ENCODE measurements around the gene RAMP3. TPM values are rescaled to one million over a fixed set of nuclear protein-coding genes. Genes with fewer than 3 reads are reported as not detected.

The RAMP3 gene
- total RNA-seq, 1 donor from 2014 or later, result not detected

- peaks cover 5% of the 10 kb centered on the region for H3K27me3 Mint-ChIP-seq (ENCODE audit: unreplicated experiment)
- DNase-seq, result no peak
- no peak for TF ChIP-seq CTCF (IDR thresholded peaks at IDR 0.05; ENCODE audit: partially characterized antibody, unreplicated experiment)
Observed at GRCh38 chr7:45211066-45211465, 53.5 kb downstream of the RAMP3 start.

GRCh38 chr7:45211958-45212357 lies 54.4 kb downstream of the RAMP3 start:
- no peak for TF ChIP-seq CTCF (IDR thresholded peaks at IDR 0.05; ENCODE audit: partially characterized antibody, unreplicated experiment)
- H3K36me3 Mint-ChIP-seq (ENCODE audit: unreplicated experiment), result no peaks in the 10 kb centered on the region
- no peak overlapping the region for H3K4me3 Mint-ChIP-seq (ENCODE audit: unreplicated experiment)
- peaks cover 17% of the 10 kb centered on the region for H3K4me1 Mint-ChIP-seq (ENCODE audit: low read depth, unreplicated experiment)
- H3K27ac Mint-ChIP-seq (ENCODE audit: unreplicated experiment), result no peak overlapping the region
- DNase-seq, result no peak
- peaks cover 5% of the 10 kb centered on the region for H3K27me3 Mint-ChIP-seq (ENCODE audit: unreplicated experiment)
- H3K9me3 Mint-ChIP-seq (ENCODE audit: unreplicated experiment), result peaks cover 1% of the 10 kb centered on the region

More at GRCh38 chr7:45211066-45211465, 53.5 kb downstream of the RAMP3 start:
- Mint-ChIP-seq H3K36me3 (ENCODE audit: unreplicated experiment) (no peaks in the 10 kb centered on the region), H3K27ac (ENCODE audit: unreplicated experiment) (no peak overlapping the region), H3K9me3 (ENCODE audit: unreplicated experiment) (peaks cover 1% of the 10 kb centered on the region), H3K4me3 (ENCODE audit: unreplicated experiment) (no peak overlapping the region), H3K4me1 (ENCODE audit: low read depth, unreplicated experiment) (peaks cover 14% of the 10 kb centered on the region)

- H3K36me3 Mint-ChIP-seq (ENCODE audit: unreplicated experiment), result no peaks in the 10 kb centered on the region
- H3K27me3 Mint-ChIP-seq (ENCODE audit: unreplicated experiment), result peaks cover 5% of the 10 kb centered on the region
- no peak for DNase-seq
- peaks cover 17% of the 10 kb centered on the region for H3K4me1 Mint-ChIP-seq (ENCODE audit: low read depth, unreplicated experiment)
- no peak for TF ChIP-seq CTCF (IDR thresholded peaks at IDR 0.05; ENCODE audit: partially characterized antibody, unreplicated experiment)
- no peak overlapping the region for H3K27ac Mint-ChIP-seq (ENCODE audit: unreplicated experiment)
- H3K9me3 Mint-ChIP-seq (ENCODE audit: unreplicated experiment), result peaks cover 1% of the 10 kb centered on the region
- no peak overlapping the region for H3K4me3 Mint-ChIP-seq (ENCODE audit: unreplicated experiment)
Observed at GRCh38 chr7:45212606-45213005, 55.0 kb downstream of the RAMP3 start.

GRCh38 chr7:45215601-45216062 lies 58.0 kb downstream of the RAMP3 start:
- DNase-seq, result peak; percentile 67
- no peak for TF ChIP-seq CTCF (IDR thresholded peaks at IDR 0.05; ENCODE audit: partially characterized antibody, unreplicated experiment)
- peaks cover 5% of the 10 kb centered on the region for H3K27me3 Mint-ChIP-seq (ENCODE audit: unreplicated experiment)
- H3K9me3 Mint-ChIP-seq (ENCODE audit: unreplicated experiment), result peaks cover 1% of the 10 kb centered on the region
- peaks cover 24% of the 10 kb centered on the region for H3K4me1 Mint-ChIP-seq (ENCODE audit: low read depth, unreplicated experiment)
- H3K27ac Mint-ChIP-seq (ENCODE audit: unreplicated experiment), result peak overlapping the region; percentile 28
- no peak overlapping the region for H3K4me3 Mint-ChIP-seq (ENCODE audit: unreplicated experiment)
- H3K36me3 Mint-ChIP-seq (ENCODE audit: unreplicated experiment), result no peaks in the 10 kb centered on the region

GRCh38 chr7:45216181-45216580 lies 58.6 kb downstream of the RAMP3 start:
- Mint-ChIP-seq H3K4me3 (ENCODE audit: unreplicated experiment) (no peak overlapping the region), H3K9me3 (ENCODE audit: unreplicated experiment) (peaks cover 1% of the 10 kb centered on the region), H3K27ac (ENCODE audit: unreplicated experiment) (peak overlapping the region; percentile 28), H3K27me3 (ENCODE audit: unreplicated experiment) (peaks cover 6% of the 10 kb centered on the region), H3K36me3 (ENCODE audit: unreplicated experiment) (no peaks in the 10 kb centered on the region), H3K4me1 (ENCODE audit: low read depth, unreplicated experiment) (peaks cover 24% of the 10 kb centered on the region)
- DNase-seq, result no peak
- TF ChIP-seq CTCF (IDR thresholded peaks at IDR 0.05; ENCODE audit: partially characterized antibody, unreplicated experiment), result no peak
